DND-41 (cell line): ENCODE results near the gene ZNF536.

ENCODE experiments used
- ATAC-seq: fragments of 200-7000 bp; cut with Tn5 transposase; 3 replicates; pipeline ENCODE4 v1.9.1; 2021; ENCODE audit warnings: low read depth; ENCODE audit not compliant: insufficient read depth
- DNase-seq: peaks from one replicate; pipeline ENCODE4 v3.0.0-alpha.2; 2020
- H2AFZ ChIP-seq: 2 replicates; pipeline ENCODE4 v1.6.0; 2012; ENCODE audit warnings: low read depth, low read length
- H3K27ac ChIP-seq: 2 replicates; pipeline ENCODE4 v1.5.1; 2012; ENCODE audit warnings: low read length, inconsistent platforms
- H3K27me3 ChIP-seq: fragments of 200-600 bp; sonication (generic); 2 replicates; pipeline ENCODE4 v1.6.0; 2012; ENCODE audit warnings: low read length, mild to moderate bottlenecking, inconsistent platforms; ENCODE audit not compliant: insufficient read depth, poor library complexity
- H3K36me3 ChIP-seq: 2 replicates; pipeline ENCODE4 v1.5.1; 2012; ENCODE audit warnings: low read length, inconsistent platforms; ENCODE audit not compliant: insufficient read depth
- H3K4me1 ChIP-seq: 2 replicates; pipeline ENCODE4 v1.5.1; 2012; ENCODE audit warnings: mild to moderate bottlenecking, low read length; ENCODE audit not compliant: insufficient read depth
- H3K4me2 ChIP-seq: 2 replicates; pipeline ENCODE4 v1.6.0; 2012; ENCODE audit warnings: mild to moderate bottlenecking, moderate library complexity, low read length, inconsistent platforms; ENCODE audit not compliant: insufficient read depth
- H3K4me3 ChIP-seq, 2 experiments: fragments of 200-600 bp in 1 of 2; shearing (Covaris generic) in 1 of 2; 2 replicates each; pipeline ENCODE4 v1.5.1; 2012 to 2016; ENCODE audit warnings: inconsistent platforms in 2 of 2, low read length in 2 of 2, mild to moderate bottlenecking in 2 of 2, low read depth in 1 of 2, moderate library complexity in 1 of 2
- H3K79me2 ChIP-seq: 2 replicates; pipeline ENCODE4 v1.6.0; 2012; ENCODE audit warnings: low read length, inconsistent platforms; ENCODE audit not compliant: insufficient read depth
- H3K9ac ChIP-seq: 2 replicates; pipeline ENCODE4 v1.6.0; 2012; ENCODE audit warnings: low read depth, mild to moderate bottlenecking, inconsistent platforms, low read length, moderate library complexity
- H3K9me3 ChIP-seq: 2 replicates; pipeline ENCODE4 v1.5.1; 2012; ENCODE audit warnings: low read length, moderate library complexity, mild to moderate bottlenecking, inconsistent platforms; ENCODE audit not compliant: insufficient read depth, severe bottlenecking
- H4K20me1 ChIP-seq: 2 replicates; pipeline ENCODE4 v1.6.0; 2012; ENCODE audit warnings: low read length; ENCODE audit not compliant: insufficient read depth
- CTCF ChIP-seq: IDR thresholded peaks from 2 replicates; pipeline ENCODE4 v1.5.1; 2012; ENCODE audit warnings: borderline replicate concordance, low read length, moderate library complexity, mild to moderate bottlenecking; ENCODE audit not compliant: poor library complexity, severe bottlenecking; ENCODE audit errors: extremely low read depth
- EZH2 ChIP-seq: IDR thresholded peaks from 3 replicates; pipeline ENCODE4 v1.6.1; 2012; ENCODE audit warnings: borderline replicate concordance, low read depth, mild to moderate bottlenecking, moderate library complexity, low read length, inconsistent platforms; ENCODE audit not compliant: severe bottlenecking

Gene ZNF536

GRCh38 chr19:30360376-30361106 lies 11.6 kb upstream of the ZNF536 start:
- H3K9me3 ChIP-seq, result no peaks in the 10 kb centered on the region
- H3K27ac ChIP-seq, result no peak overlapping the region
- H3K4me3 ChIP-seq, result no peak overlapping the region
- no peak overlapping the region for H3K9ac ChIP-seq
- no peaks in the 10 kb centered on the region for H4K20me1 ChIP-seq
- no peaks in the 10 kb centered on the region for H3K79me2 ChIP-seq
- peaks cover 3% of the 10 kb centered on the region for H3K27me3 ChIP-seq
- no peaks in the 10 kb centered on the region for H3K4me1 ChIP-seq
- no peak overlapping the region for H2AFZ ChIP-seq
- DNase-seq, result no peak
- no peak overlapping the region for H3K4me2 ChIP-seq
- TF ChIP-seq EZH2, result no peak
- no peak for TF ChIP-seq CTCF
- no peaks in the 10 kb centered on the region for H3K36me3 ChIP-seq
- ATAC-seq, result no peak

GRCh38 chr19:30361107-30361447 lies 11.1 kb upstream of the ZNF536 start:
- no peaks in the 10 kb centered on the region for H3K4me1 ChIP-seq
- no peak overlapping the region for H2AFZ ChIP-seq
- H3K36me3 ChIP-seq, result no peaks in the 10 kb centered on the region
- TF ChIP-seq CTCF, result no peak
- no peak for TF ChIP-seq EZH2
- peaks cover 3% of the 10 kb centered on the region for H3K27me3 ChIP-seq
- DNase-seq, result no peak
- no peak for ATAC-seq
- no peak overlapping the region for H3K27ac ChIP-seq
- H4K20me1 ChIP-seq, result no peaks in the 10 kb centered on the region
- no peaks in the 10 kb centered on the region for H3K79me2 ChIP-seq
- no peak overlapping the region for H3K9ac ChIP-seq
- H3K9me3 ChIP-seq, result no peaks in the 10 kb centered on the region
- H3K4me2 ChIP-seq, result no peak overlapping the region
- H3K4me3 ChIP-seq, result no peak overlapping the region

- peaks cover 3% of the 10 kb centered on the region for H3K27me3 ChIP-seq
- no peaks in the 10 kb centered on the region for H3K36me3 ChIP-seq
- H4K20me1 ChIP-seq, result no peaks in the 10 kb centered on the region
- H3K9me3 ChIP-seq, result no peaks in the 10 kb centered on the region
- ATAC-seq, result no peak
- no peaks in the 10 kb centered on the region for H3K4me1 ChIP-seq
- no peak for TF ChIP-seq CTCF
- TF ChIP-seq EZH2, result no peak
- H3K27ac ChIP-seq, result no peak overlapping the region
- no peaks in the 10 kb centered on the region for H3K79me2 ChIP-seq
- no peak overlapping the region for H3K9ac ChIP-seq
- no peak overlapping the region for H3K4me3 ChIP-seq
- H2AFZ ChIP-seq, result no peak overlapping the region
- no peak overlapping the region for H3K4me2 ChIP-seq
- no peak for DNase-seq
These were observed 10.5 kb upstream of the ZNF536 start for GRCh38 chr19:30361721-30362120.

- H2AFZ ChIP-seq, result no peak overlapping the region
- no peak overlapping the region for H3K4me2 ChIP-seq
- H3K4me3 ChIP-seq, result no peak overlapping the region
- H3K27me3 ChIP-seq, result peaks cover 3% of the 10 kb centered on the region
- H3K9ac ChIP-seq, result no peak overlapping the region
- no peak for DNase-seq
- no peaks in the 10 kb centered on the region for H3K79me2 ChIP-seq
- H3K27ac ChIP-seq, result no peak overlapping the region
- ATAC-seq, result no peak
- H4K20me1 ChIP-seq, result no peaks in the 10 kb centered on the region
- no peaks in the 10 kb centered on the region for H3K9me3 ChIP-seq
- no peaks in the 10 kb centered on the region for H3K36me3 ChIP-seq
- TF ChIP-seq EZH2 (no peak), CTCF (no peak)
- no peaks in the 10 kb centered on the region for H3K4me1 ChIP-seq
These were observed 9.9 kb upstream of the ZNF536 start for GRCh38 chr19:30362156-30362754.
